ENCODE data around the gene CCDC110.

Gene CCDC110

GRCh38 chr4:185473247-185473646, 1.7 kb upstream of the CCDC110 start:
- DNase-seq (ENCODE audit: low read depth), result no peak
- TF ChIP-seq CTCF (IDR thresholded peaks at IDR 0.05; ENCODE audit: insufficient read depth, low read depth, low read length, missing control alignments), result no peak
- H3K4me3 ChIP-seq (ENCODE audit: low read length), result no peak overlapping the region

- TF ChIP-seq CTCF (IDR thresholded peaks at IDR 0.05; ENCODE audit: insufficient read depth, low read depth, low read length, missing control alignments), result no peak
- H3K4me3 ChIP-seq (ENCODE audit: low read length), result peak overlapping the region; percentile 58
- DNase-seq (ENCODE audit: low read depth), result no peak
Measured at GRCh38 chr4:185472103-185472542, 590 bp upstream of the CCDC110 start.

GRCh38 chr4:185470501-185471195, 885 bp downstream of the CCDC110 start:
- DNase-seq (ENCODE audit: low read depth), result peak; percentile 30
- peak overlapping the region; percentile 48 for H3K4me3 ChIP-seq (ENCODE audit: low read length)
- no peak for TF ChIP-seq CTCF (IDR thresholded peaks at IDR 0.05; ENCODE audit: insufficient read depth, low read depth, low read length, missing control alignments)

- H3K4me3 ChIP-seq (ENCODE audit: low read length), result no peak overlapping the region
- TF ChIP-seq CTCF (IDR thresholded peaks at IDR 0.05; ENCODE audit: insufficient read depth, low read depth, low read length, missing control alignments), result no peak
- no peak for DNase-seq (ENCODE audit: low read depth)
Measured at GRCh38 chr4:185469580-185470154, 1.9 kb downstream of the CCDC110 start.

- H3K4me3 ChIP-seq (ENCODE audit: low read length), result no peak overlapping the region
- TF ChIP-seq CTCF (IDR thresholded peaks at IDR 0.05; ENCODE audit: insufficient read depth, low read depth, low read length, missing control alignments), result no peak
- no peak for DNase-seq (ENCODE audit: low read depth)
Measured at GRCh38 chr4:185468999-185469398, 2.5 kb downstream of the CCDC110 start.

GRCh38 chr4:185467991-185468390, 3.5 kb downstream of the CCDC110 start:
- no peak overlapping the region for H3K4me3 ChIP-seq (ENCODE audit: low read length)
- TF ChIP-seq CTCF (IDR thresholded peaks at IDR 0.05; ENCODE audit: insufficient read depth, low read depth, low read length, missing control alignments), result no peak
- DNase-seq (ENCODE audit: low read depth), result no peak

GRCh38 chr4:185467101-185467500, 4.4 kb downstream of the CCDC110 start:
- no peak for DNase-seq (ENCODE audit: low read depth)
- TF ChIP-seq CTCF (IDR thresholded peaks at IDR 0.05; ENCODE audit: insufficient read depth, low read depth, low read length, missing control alignments), result no peak

More at GRCh38 chr4:185467101-185467500, 4.4 kb downstream of the CCDC110 start:
- no peak overlapping the region for H3K4me3 ChIP-seq (ENCODE audit: low read length)
